Activated CD4-positive, alpha-beta T cell treated with anti-CD3 and anti-CD28 coated beads, Interleukin-2, amount 10 ng/mL, durations not matched to agents 7 days and 5 days (primary cell): ENCODE data around the gene GOLGA8B. TPM values are rescaled to one million over a fixed set of nuclear protein-coding genes. Genes with fewer than 3 reads are reported as not detected.
"Not testable (repeated sequence)": the region's sequence is repeated elsewhere in the genome, so short reads cannot be mapped to it uniquely, and the experiment has no call there.

Source experiments
- CTCF ChIA-PET: fragments of 350-600 bp; sonication (Branson Sonifier 250); formaldehyde crosslinking; loops from one replicate; lab custom pipeline; 2021; ENCODE audit warnings: antibody characterized with exemption; lab: Charles Lee
- POLR2A ChIA-PET: fragments of 350-600 bp; sonication (Branson Sonifier 250); formaldehyde crosslinking; loops from one replicate; lab custom pipeline; 2021; ENCODE audit warnings: antibody characterized with exemption; lab: Charles Lee
- DNase-seq: peaks from one replicate; pipeline ENCODE4 v3.0.0-alpha.2; 2020
- H3K27ac Mint-ChIP-seq: one replicate; pipeline ENCODE4 v1.8.0; 2021; ENCODE audit warnings: mild to moderate bottlenecking, moderate library complexity, mixed read lengths
- H3K27me3 Mint-ChIP-seq: one replicate; pipeline ENCODE4 v1.8.0; 2021; ENCODE audit warnings: mixed read lengths
- H3K36me3 Mint-ChIP-seq: one replicate; pipeline ENCODE4 v1.8.0; 2021; ENCODE audit warnings: low read depth, mixed read lengths
- H3K4me1 Mint-ChIP-seq: one replicate; pipeline ENCODE4 v1.8.0; 2021; ENCODE audit warnings: mixed read lengths
- H3K4me3 Mint-ChIP-seq: one replicate; pipeline ENCODE4 v1.8.0; 2021; ENCODE audit warnings: mild to moderate bottlenecking, moderate library complexity, mixed read lengths
- H3K9me3 Mint-ChIP-seq: one replicate; pipeline ENCODE4 v1.8.0; 2021; ENCODE audit warnings: mixed read lengths
- total RNA-seq, 2 experiments: library from RNA; stranded (reverse); gene quantifications; one replicate each; pipeline ENCODE4 v1.2.3, GENCODE V29; 2021

GOLGA8B gene
- total RNA-seq, 2 experiments from 2014 or later: 111 to 130 TPM

- CTCF ChIA-PET: not testable (repeated sequence)
Observed at GRCh38 chr15:34535857-34536256, 47.6 kb downstream of the GOLGA8B start.

More at GRCh38 chr15:34535857-34536256, 47.6 kb downstream of the GOLGA8B start:
- POLR2A ChIA-PET, H3K9me3 Mint-ChIP-seq, H3K36me3 Mint-ChIP-seq, H3K27ac Mint-ChIP-seq, H3K4me3 Mint-ChIP-seq, DNase-seq, H3K27me3 Mint-ChIP-seq, H3K4me1 Mint-ChIP-seq: not testable (repeated sequence)

Other genes starting within 250 kb of the GOLGA8B start
- gene SLC12A6, start 245.9 kb downstream of the GOLGA8B start, total RNA-seq: 10 to 100 TPM; 32.7 to 36.7 TPM
- gene NOP10, start 240.5 kb downstream of the GOLGA8B start, total RNA-seq: 100 to 1,000 TPM; 162 to 207 TPM
- not detected for gene NUTM1, start 240.3 kb downstream of the GOLGA8B start, total RNA-seq
- 100 to 1,000 TPM in 1 of 2 experiments, 10 to 100 TPM in 1; 98.2 to 101 TPM for gene LPCAT4, start 216.5 kb downstream of the GOLGA8B start, total RNA-seq
- 100 to 1,000 TPM; 253 to 262 TPM for gene GOLGA8A, start 145.8 kb downstream of the GOLGA8B start, total RNA-seq
- not detected for gene GJD2, start 171.3 kb upstream of the GOLGA8B start, total RNA-seq
- gene ACTC1, start 211.9 kb upstream of the GOLGA8B start, total RNA-seq: not detected